HEK293 (cell line): Measurements from ENCODE around the gene IPO8.

Source experiments
- ELK4 ChIP-seq: IDR thresholded peaks from 2 replicates; pipeline ENCODE4 v1.6.1; 2011; ENCODE audit warnings: mild to moderate bottlenecking, low read depth, low read length, borderline replicate concordance
- KLF17 ChIP-seq: fragments of 450-650 bp; formaldehyde crosslinking; IDR thresholded peaks from 2 replicates; pipeline ENCODE4 v1.5.1; 2016; ENCODE audit warnings: missing biosample characterization, missing genetic modification characterization
- PATZ1 ChIP-seq: fragments of 450-650 bp; formaldehyde crosslinking; IDR thresholded peaks from 2 replicates; pipeline ENCODE4 v1.5.1; 2016; ENCODE audit warnings: missing biosample characterization, missing genetic modification characterization
- PRDM2 ChIP-seq: fragments of 450-650 bp; formaldehyde crosslinking; IDR thresholded peaks from 2 replicates; pipeline ENCODE4 v1.5.1; 2016; ENCODE audit warnings: missing biosample characterization, missing genetic modification characterization, borderline replicate concordance
- PRDM4 ChIP-seq: fragments of 450-650 bp; formaldehyde crosslinking; IDR thresholded peaks from 2 replicates; pipeline ENCODE4 v1.5.1; 2017; ENCODE audit warnings: missing biosample characterization, missing genetic modification characterization
- SCRT2 ChIP-seq: fragments of 450-650 bp; formaldehyde crosslinking; IDR thresholded peaks from 2 replicates; pipeline ENCODE4 v1.5.1; 2016; ENCODE audit warnings: missing biosample characterization, missing genetic modification characterization
- SP2 ChIP-seq: fragments of 450-650 bp; formaldehyde crosslinking; IDR thresholded peaks from 2 replicates; pipeline ENCODE4 v1.5.1; 2016; ENCODE audit warnings: missing biosample characterization, missing genetic modification characterization
- YY1 ChIP-seq: fragments of 450-650 bp; formaldehyde crosslinking; IDR thresholded peaks from 2 replicates; pipeline ENCODE4 v1.5.1; 2018; ENCODE audit warnings: missing biosample characterization, missing genetic modification characterization
- ZBTB7A ChIP-seq: fragments of 450-650 bp; formaldehyde crosslinking; IDR thresholded peaks from 2 replicates; pipeline ENCODE4 v1.5.1; 2016; ENCODE audit warnings: low read depth, missing biosample characterization, missing genetic modification characterization
- ZFP3 ChIP-seq: fragments of 450-650 bp; formaldehyde crosslinking; IDR thresholded peaks from 2 replicates; pipeline ENCODE4 v1.5.1; 2016; ENCODE audit warnings: low read depth, missing biosample characterization, missing genetic modification characterization
- ZIC2 ChIP-seq: fragments of 450-650 bp; formaldehyde crosslinking; IDR thresholded peaks from 2 replicates; pipeline ENCODE4 v1.5.1; 2016; ENCODE audit warnings: missing biosample characterization, missing genetic modification characterization
- ZNF16 ChIP-seq: fragments of 450-650 bp; formaldehyde crosslinking; IDR thresholded peaks from 2 replicates; pipeline ENCODE4 v1.5.1; 2016; ENCODE audit warnings: low read depth, missing biosample characterization, missing genetic modification characterization
- ZNF221 ChIP-seq: fragments of 450-650 bp; formaldehyde crosslinking; IDR thresholded peaks from 2 replicates; pipeline ENCODE4 v1.5.1; 2017; ENCODE audit warnings: missing biosample characterization, missing genetic modification characterization, borderline replicate concordance
- ZNF292 ChIP-seq: fragments of 450-650 bp; formaldehyde crosslinking; IDR thresholded peaks from 2 replicates; pipeline ENCODE4 v1.5.1; 2016; ENCODE audit warnings: low read depth, missing biosample characterization, missing genetic modification characterization, borderline replicate concordance
- ZNF362 ChIP-seq: fragments of 450-650 bp; formaldehyde crosslinking; IDR thresholded peaks from 2 replicates; pipeline ENCODE4 v1.5.1; 2016; ENCODE audit warnings: missing biosample characterization, missing genetic modification characterization
- ZNF529 ChIP-seq: fragments of 450-650 bp; formaldehyde crosslinking; IDR thresholded peaks from 2 replicates; pipeline ENCODE4 v1.5.1; 2017; ENCODE audit warnings: missing genetic modification characterization, missing biosample characterization; ENCODE audit not compliant: insufficient replicate concordance
- ZNF654 ChIP-seq: fragments of 450-650 bp; formaldehyde crosslinking; IDR thresholded peaks from 2 replicates; pipeline ENCODE4 v1.5.1; 2016; ENCODE audit warnings: low read depth, missing biosample characterization, missing genetic modification characterization
- ZNF776 ChIP-seq: fragments of 450-650 bp; formaldehyde crosslinking; IDR thresholded peaks from 2 replicates; pipeline ENCODE4 v1.5.0; 2017; ENCODE audit warnings: missing biosample characterization, missing genetic modification characterization, borderline replicate concordance
- ZSCAN16 ChIP-seq: fragments of 450-650 bp; formaldehyde crosslinking; IDR thresholded peaks from 2 replicates; pipeline ENCODE4 v1.5.1; 2016; ENCODE audit warnings: missing biosample characterization, missing genetic modification characterization
- ZSCAN5A ChIP-seq: fragments of 450-650 bp; formaldehyde crosslinking; IDR thresholded peaks from 2 replicates; pipeline ENCODE4 v1.5.1; 2016; ENCODE audit warnings: missing biosample characterization, missing genetic modification characterization

IPO8 gene

GRCh38 chr12:30695199-30696102 is at the start of gene IPO8 (continued):
- TF ChIP-seq ZSCAN5A (tag by site-specific recombination) (no peak), ZIC2 (peak; percentile 76), ZNF292 (no peak), ZBTB7A (tag by site-specific recombination) (peak; percentile 98), ZNF654 (tag by site-specific recombination) (no peak), PRDM4 (tag by site-specific recombination) (peak; percentile 56; the same call in 1 of the 2 replicates), SCRT2 (peak; percentile 93), ZFP3 (tag by site-specific recombination) (peak; percentile 34; the same call in 1 of the 2 replicates), ZNF362 (no peak), YY1 (tag by site-specific recombination) (peak; percentile 99), ZNF776 (no peak), ZSCAN16 (tag by site-specific recombination) (no peak), ZNF529 (tag by site-specific recombination) (no peak), ELK4 (no peak), SP2 (tag by site-specific recombination) (peak; percentile 80), PRDM2 (tag by site-specific recombination) (0 out of 2 replicates have a peak, but pooled peaks have one; percentile 48), PATZ1 (tag by site-specific recombination) (peak; percentile 99), ZNF221 (tag by site-specific recombination) (no peak), ZNF16 (tag by site-specific recombination) (no peak), KLF17 (tag by site-specific recombination) (0 out of 2 replicates have a peak, but pooled peaks have one; percentile 57)
